GM19328 (cell line): Measurements from ENCODE around the gene KIR2DL3.
"Not testable (repeated sequence)": the region's sequence is repeated elsewhere in the genome, so short reads cannot be mapped to it uniquely, and the experiment has no call there.

Experiments used
- ATAC-seq: cut with Tn5 transposase; IDR thresholded peaks from one replicate; pipeline ENCODE4 v1.9.1; 2021; ENCODE audit warnings: mild to moderate bottlenecking, moderate library complexity; ENCODE audit not compliant: unreplicated experiment

The KIR2DL3 gene

DNA sequence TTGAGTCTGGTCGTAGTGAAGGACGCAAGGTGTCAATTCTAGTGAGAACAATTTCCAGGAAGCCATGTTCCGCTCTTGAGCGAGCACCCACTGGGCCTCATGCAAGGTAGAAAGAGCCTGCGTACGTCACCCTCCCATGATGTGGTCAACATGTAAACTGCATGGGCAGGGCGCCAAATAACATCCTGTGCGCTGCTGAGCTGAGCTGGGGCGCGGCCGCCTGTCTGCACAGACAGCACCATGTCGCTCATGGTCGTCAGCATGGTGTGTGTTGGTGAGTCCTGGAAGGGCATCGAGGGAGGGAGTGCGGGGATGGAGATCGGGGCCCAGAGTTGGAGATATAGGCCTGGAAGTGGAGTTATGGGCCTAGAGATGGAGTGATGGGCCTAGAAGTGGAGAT lies at the start of gene KIR2DL3:
Gene KIR2DL3 (plus strand): TSS at position 208 of the 400 bp plus-strand sequence. CDS start 33 bp downstream, at position 241.
- ATAC-seq = not testable (repeated sequence)

DNA sequence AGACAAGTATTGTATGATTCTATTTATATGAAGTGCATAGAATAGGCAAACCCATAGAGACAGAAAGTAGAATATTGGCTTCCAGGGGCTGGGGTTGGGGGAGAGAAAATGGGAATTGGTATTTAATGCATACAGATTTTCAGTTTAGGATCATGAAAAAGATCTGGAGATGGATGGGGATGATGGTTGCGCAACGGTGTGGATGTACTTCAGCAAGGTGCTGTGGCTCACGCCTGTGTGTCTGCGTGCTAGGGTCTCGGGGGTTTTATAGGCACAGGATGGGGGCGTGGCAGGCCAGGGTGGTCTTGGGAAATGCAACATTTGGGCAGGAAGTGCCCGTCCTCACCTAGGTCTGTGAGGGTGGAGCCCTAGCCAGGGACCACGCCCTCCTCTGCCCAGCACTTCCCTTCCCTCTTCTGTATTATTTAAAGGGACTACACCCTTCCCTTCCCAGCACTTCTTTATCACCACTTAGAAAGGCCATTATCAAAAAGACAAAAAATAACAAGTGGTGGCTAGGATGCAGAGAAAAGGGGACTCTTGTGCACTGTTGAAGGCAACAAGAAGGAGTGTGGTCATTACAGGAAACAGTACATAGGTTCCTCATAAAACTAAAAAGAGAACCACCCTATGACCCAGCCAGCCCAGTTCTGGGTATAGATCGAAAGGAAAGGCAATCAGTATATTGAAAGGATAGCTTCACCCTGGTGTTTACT lies 46.6 kb upstream of the KIR2DL3 start:
- ATAC-seq = no peak

DNA sequence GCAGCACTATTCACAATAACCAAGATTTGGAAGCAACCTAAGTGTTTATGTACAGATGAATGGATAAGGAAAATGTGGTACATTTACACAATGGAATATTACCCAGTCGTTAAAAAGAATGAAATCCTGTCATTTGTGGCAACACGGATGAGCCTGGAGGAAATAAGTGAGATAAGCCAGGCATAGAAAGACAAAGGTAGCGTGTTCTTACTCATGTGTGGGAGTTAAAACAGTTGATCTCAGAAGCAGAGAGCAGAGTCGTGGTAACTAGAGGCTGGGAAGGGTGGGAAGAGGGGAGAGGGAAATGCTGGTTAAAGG lies 46.1 kb upstream of the KIR2DL3 start:
- ATAC-seq = no peak

DNA sequence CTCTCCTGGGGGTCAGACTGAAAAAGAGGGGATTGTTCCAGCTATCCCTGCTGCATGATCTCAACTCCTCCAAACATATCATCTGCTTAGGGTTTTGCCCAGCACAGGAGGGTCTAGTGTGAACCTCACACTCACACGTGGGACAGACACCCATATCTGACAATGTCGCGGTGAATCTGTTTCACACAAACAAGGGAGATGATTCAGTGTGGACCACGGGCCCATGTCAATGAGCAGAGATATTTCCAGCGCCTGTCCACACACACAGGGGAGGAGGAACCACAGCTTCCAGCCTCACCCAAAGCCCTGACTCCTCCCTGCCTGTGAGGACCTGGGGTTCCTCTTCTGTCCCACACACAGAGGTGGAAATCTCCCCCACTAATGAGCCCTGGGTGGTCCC lies 43.7 kb upstream of the KIR2DL3 start:
- ATAC-seq = no peak

DNA sequence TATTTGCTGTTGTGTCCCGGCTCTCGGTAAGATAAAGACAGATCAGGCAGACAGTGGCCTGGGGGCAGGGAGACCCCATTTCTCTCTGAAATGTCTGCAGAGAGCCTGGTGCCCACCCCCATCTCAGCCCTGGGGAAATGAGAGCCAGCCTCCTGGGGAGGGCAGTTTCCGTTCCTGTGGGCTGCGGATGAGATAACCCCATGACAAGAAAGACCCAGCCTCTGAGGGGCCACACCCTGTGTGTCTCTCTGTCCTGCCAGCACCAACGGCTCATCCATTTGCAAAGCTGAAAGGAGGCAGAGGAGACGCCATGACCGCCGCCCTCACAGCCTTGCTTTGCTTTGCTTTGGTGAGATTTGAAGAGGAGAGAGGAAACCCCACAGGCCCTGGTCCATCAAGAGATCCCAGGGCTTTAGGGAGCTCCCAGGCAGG lies 42.2 kb upstream of the KIR2DL3 start:
- no peak for ATAC-seq

DNA sequence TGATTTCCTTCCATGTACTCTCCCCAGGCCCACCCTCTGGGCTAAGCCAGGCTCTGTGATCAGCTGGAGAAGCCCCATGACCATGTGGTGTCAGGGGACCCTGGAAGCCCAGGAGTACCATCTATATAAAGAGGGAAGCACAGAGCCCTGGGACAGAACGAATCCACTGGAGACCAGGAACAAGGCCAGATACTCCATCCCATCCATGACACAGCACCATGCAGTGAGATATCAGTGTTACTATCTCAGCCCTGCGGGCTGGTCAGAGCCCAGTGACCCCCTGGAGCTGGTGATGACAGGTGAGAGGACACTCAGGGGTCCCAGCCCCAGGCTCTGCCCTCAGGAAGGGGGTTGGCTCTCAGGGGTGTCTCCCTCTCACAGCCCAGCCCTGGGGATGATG lies 41.5 kb upstream of the KIR2DL3 start:
- ATAC-seq = no peak

DNA sequence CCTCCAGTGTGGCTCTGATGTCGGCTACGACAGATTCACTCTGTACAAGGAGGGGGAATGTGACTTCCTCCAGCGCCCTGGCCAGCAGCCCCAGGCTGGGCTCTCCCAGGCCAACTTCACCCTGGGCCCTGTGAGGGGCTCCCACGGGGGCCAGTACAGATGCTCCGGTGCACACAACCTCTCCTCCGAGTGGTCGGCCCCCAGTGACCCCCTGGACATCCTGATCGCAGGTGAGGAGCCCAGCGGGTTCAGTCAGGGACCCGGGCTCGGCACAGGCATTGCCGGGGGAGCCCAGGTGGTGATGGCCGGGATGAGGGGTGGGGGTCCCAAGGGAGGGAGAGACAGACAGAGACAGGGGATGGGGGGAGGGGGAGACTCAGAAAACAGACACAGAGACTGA lies 40.6 kb upstream of the KIR2DL3 start:
- ATAC-seq = not testable (repeated sequence)

DNA sequence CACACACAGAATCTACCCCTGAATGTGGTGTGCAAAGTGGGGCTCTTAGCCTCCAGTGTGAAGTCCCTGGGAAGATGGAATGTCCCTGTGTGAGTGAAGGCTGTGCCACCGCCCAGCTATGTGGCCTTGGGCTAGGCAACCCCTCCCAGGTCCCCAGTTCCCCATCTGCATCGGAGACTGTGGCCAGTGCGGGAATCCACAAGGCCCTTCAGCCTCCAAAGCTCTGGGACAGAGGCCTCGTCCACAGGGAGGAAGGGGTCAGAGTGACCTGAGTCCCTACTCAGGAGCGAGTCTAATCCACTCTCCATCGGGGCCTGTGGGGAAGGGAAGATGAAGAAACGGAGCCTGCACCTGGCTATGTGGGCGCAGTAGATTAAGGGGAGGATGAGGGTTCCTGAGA lies 33.4 kb upstream of the KIR2DL3 start:
- ATAC-seq = no peak

DNA sequence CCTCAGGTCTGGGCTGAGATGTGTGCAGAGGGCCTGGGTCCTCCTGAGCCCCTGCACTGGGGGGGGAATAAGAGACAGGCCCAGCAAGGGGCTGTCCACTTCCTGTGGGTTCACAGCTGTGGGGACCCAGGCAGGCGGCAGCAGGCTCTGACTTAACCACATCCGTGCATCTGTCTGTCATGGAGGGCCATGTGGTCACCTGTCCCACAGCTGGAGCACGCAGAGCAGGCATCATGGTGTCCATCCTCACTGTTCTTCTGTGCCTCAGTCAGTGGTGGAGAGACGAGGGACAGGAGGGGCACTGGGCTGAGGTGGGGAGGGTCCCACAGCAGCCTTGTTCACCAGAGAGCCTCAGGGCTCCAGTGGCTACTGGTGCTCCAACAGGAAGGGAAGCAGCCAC lies 30.4 kb upstream of the KIR2DL3 start:
- no peak for ATAC-seq

DNA sequence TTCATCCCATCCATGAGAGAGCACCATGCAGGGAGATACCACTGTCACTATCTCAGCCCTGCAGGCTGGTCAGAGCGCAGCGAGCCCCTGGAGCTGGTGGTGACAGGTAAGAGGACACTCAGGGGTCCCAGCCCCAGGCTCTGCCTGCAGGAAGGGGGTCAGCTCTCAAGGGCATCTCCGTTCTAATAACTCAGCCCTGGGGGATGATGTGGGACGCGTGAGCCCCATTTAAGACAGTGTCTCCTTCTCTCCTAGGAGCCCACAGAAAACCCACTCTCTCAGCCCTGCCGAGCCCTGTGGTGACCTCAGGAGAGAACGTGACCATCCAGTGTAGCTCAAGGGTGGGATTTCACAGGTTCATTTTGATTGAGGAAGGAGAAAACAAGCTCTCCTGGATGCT lies 29.5 kb upstream of the KIR2DL3 start:
- no peak for ATAC-seq

DNA sequence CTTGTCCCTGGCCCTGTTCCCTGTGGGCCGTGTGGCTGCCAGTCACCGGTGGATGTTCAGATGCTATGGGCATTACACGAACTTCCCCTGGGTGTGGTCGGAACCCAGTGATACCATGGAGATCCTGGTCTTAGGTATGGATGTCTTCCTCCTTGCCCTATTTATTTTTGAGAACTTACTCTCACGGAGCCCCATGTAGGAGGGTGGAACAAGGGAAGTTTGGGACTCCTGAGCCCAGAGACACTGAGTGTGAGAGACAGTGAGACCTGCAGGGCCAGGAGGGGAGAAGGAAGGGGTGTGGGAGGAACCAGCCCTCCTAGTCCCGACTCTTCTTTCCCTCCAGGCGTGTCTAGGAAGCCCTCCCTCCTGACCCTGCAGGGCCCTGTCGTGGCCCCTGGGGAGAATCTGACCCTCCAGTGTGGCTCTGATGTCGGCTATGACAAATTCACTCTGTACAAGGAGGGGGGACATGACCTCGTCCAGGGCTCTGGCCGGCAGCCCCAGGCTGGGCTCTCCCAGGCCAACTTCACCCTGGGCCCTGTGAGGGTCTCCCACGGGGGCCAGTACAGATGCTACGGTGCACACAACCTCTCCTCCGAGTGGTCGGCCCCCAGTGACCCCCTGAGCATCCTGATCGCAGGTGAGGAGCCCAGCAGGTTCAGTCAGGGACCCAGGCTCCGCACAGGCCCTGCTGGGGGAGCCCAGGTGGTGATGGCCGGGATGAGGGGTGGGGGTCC lies 28.9 kb upstream of the KIR2DL3 start:
- ATAC-seq = no peak

DNA sequence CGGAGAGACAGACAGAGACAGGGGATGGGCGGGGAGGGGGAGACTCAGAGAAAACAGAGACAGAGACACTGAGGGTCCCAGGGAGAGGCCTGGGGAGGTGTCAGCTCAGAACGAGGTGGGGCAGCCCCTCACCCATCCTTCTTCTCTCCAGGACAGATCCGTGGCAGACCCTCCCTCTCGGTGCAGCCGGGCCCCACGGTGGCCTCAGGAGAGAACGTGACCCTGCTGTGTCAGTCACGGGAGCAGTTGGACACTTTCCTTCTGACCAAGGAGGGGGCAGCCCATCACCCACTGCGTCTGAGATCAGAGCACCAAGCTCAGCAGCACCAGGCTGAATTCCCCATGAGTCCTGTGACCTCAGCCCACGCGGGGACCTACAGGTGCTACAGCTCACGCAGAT lies 28.4 kb upstream of the KIR2DL3 start:
- not testable (repeated sequence) for ATAC-seq

DNA sequence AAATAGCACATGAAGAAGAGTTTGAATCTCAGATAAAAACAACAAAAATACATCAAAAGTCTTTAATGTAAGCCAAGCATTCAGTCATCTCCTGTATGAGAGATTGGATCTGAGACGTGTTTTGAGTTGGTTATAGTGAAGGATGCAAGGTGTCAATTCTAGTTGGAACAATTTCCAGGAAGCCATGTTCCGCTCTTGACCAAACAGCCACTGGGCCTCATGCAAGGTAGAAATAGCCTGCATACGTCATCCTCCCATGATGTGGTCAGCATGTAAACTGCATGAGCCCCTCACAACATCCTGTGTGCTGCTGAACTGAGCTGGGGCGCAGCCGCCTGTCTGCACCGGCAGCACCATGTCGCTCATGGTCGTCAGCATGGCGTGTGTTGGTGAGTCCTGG lies 14.2 kb upstream of the KIR2DL3 start, which contains the start of gene KIR3DL3:
Gene KIR3DL3 (plus strand): TSS at position 301 of the 400 bp plus-strand sequence. CDS start 55 bp downstream, at position 356.
- ATAC-seq = no peak

DNA sequence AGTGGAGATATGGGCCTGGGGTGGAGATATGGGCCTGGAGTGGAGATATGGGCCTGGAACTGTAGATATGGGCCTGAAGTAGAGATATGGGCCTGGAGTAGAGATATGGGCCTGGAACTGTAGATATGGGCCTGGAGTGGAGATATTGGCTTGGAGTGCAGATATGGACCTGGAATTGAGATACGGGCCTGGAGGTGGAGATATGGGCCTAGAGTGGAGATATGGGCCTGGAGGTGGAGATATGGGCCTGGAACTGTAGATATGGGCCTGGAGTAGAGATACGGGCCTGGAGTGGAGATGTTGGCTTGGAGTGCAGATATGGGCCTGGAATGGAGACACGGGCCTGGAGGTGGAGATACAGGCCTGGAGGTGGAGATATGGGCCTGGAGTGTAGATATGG lies 13.7 kb upstream of the KIR2DL3 start:
- no peak for ATAC-seq

DNA sequence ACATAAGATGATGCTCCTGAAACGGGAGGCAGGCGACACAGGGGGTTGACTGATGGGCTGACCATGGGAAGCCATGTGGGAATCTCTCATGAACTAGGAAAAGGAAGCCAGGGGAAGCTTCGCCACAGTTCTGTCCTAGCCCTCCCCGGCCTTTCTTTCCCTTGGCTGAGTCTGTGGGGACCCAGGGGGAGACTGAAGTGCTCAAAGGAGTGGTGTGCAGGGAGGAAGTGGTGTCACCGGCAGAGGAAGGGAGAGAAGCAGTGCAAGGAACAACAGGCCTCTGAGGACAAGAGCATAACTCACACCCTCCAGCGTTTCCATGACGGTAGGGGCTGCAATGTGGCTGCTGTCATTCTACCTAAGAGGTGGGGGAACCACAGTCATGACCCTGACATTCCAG lies 13.0 kb upstream of the KIR2DL3 start:
- no peak for ATAC-seq

DNA sequence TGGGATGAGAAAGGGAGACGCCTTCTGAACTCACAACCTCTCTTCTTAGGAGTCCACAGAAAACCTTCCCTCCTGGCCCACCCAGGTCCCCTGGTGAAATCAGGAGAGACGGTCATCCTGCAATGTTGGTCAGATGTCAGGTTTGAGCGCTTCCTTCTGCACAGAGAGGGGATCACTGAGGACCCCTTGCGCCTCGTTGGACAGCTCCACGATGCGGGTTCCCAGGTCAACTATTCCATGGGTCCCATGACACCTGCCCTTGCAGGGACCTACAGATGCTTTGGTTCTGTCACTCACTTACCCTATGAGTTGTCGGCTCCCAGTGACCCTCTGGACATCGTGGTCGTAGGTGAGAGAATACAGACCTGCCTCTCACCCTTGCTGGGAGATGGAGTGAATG lies 10.8 kb upstream of the KIR2DL3 start:
- ATAC-seq = no peak

DNA sequence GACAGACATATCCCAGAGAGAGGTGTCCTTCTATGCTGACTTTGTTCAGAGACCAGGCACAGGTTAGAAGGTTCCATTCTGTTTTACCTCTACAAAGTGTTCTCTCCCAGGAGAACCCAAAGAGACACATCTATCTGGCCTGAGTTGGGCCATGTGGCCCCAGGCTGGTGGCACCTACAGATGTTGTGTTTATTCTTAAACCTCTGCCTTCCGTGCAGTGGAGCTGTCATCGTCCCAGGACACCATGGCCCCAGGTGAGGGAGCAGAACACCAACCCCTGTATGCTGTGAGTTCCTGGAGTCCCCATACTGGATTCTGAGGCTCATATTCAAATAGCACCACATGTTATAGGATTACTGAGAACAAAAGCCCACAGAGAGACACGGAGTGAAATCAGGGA lies 10.1 kb upstream of the KIR2DL3 start:
- no peak for ATAC-seq

DNA sequence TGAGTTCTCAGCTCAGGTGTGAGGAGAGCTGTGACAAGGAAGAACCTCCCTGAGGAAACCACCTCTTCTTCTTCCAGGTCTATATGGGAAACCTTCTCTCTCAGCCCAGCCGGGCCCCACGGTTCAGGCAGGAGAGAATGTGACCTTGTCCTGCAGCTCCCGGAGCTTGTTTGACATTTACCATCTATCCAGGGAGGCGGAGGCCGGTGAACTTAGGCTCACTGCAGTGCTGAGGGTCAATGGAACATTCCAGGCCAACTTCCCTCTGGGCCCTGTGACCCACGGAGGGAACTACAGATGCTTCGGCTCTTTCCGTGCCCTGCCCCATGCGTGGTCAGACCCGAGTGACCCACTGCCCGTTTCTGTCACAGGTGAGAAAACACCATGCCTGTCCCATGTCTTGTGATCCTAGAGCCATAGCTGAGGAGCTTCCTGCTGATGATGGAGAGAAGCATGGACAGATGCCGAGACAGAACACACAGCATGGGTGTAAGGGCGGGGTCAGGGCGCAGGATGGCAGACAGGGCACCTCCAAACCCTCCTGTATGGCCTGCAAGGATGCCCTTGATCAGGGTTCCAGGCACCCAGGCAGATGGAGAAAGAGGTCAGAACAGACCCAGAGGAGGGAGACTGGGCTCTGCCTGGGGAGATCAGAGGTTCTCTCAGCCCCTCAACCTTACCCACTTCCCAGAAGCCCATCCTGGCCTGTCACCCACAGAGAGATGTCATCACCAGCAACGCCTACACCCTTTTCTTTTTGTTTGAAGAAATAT lies 8.7 kb upstream of the KIR2DL3 start:
- no peak for ATAC-seq

DNA sequence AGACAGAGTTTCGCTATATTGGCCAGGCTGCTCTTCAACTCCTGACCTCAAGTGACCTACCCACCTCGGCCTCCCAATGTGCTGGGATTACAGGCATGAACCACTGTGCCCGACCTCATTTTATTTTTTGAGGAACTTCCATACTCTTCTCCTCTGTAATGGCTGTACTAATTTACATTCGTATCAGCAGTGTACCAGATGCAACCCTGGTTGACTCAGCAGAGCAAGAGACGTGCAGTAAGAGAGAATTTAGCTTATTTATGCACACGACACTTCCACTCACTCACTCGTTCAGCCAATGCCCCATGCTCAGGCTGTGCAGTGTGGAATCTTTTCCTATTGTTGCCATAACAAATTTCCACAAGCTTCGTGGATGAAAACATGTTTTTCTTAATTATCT lies 7.1 kb upstream of the KIR2DL3 start:
- ATAC-seq = no peak

DNA sequence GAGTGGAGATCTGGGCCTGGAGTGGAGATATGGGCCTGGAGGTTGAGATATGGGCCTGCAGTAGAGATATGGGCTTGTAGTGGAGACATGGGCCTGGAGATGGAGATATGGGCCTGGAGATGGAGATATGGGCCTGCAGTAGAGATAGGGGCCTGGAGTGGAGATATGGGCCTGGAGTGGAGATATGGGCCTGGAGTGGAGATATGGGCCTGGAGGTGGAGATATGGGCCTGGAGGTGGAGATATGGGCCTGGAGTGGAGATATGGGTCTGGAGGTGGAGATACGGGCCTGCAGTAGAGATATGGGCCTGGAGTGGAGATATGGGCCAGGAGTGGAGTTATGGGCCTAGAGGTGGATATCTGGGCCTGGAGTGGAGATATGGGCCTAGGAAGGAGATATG lies 402 bp downstream of the KIR2DL3 start:
- no peak for ATAC-seq

DNA sequence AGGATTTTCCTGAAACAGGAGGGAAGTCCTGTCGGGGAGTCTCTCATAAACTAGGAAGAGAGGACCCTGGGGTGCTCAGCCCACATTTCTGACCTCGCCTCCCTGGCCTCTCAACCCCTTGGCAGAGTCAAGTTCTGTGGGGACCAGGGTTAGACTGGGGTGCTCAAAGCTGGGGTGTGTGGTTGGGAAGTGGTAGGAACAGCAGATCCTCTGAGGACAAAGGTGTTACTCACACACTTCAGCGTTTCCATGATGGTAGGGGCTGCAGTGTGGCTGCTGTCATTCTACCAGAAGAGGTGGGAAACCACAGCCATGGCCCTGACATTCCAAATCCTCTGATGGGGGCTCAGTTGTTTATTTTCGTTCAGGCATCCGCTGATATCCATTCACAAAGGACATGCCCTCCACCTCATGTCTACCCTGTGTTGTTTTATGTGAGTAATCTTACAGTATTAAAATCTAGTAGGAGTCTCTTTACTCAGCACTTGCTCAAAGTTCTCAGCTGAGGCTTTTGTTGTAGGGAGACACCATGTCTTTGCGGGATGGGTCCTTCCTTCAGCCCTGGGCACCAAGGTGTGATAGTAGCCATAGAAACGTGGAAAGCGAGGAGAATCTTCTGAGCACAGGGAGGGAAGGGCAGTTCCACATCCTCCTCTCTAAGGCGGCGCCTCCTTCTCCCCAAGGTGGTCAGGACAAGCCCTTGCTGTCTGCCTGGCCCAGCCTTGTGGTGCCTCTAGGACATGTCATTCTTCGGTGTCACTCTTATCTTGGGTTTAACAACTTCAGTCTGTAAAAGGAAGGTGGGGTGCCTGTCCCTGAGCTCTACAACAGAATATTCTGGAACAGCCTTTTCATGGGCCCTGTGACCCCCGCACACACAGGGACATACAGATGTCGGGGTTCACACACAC lies 1.5 kb downstream of the KIR2DL3 start:
- no peak for ATAC-seq
